ENCODE results near the gene RTRAF. TPM values are rescaled to one million over a fixed set of nuclear protein-coding genes. Genes with fewer than 3 reads are reported as not detected.

The RTRAF gene
- total and polyA plus RNA-seq, 2 donors (not counting 1 experiment from before 2014, with no cell fraction given): 147 to 222 TPM

DNA sequence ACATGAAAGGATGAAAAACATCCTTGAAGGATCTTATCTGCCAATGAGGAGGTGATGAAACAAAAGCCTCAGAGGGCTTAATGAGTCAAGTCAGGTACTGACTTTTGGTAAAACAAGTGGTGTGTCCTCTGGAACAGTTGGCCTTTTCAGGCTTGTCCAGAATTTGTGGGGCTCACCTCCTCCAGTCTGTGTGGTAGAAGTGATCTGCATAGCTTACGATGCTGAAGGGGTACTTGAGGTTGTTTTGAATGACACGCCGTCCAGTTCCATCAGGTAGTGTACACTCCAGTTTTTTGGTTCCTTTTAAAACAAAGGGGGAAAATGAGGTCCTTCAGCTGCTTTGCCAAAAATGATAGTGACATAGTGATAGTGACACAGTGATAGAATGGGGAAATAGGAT, 17.0 kb downstream of the RTRAF start:
- H3K36me3 ChIP-seq (ENCODE audit: control insufficient read depth, insufficient read depth, low read length): peaks cover 38% of the 10 kb centered on the region
- H3K27ac ChIP-seq (ENCODE audit: insufficient read depth, low read length): no peak overlapping the region
- H3K4me2 ChIP-seq (ENCODE audit: extremely low read depth, insufficient read depth, low read length): no peak overlapping the region
- no peak for DNase-seq (ENCODE audit: low read depth in 2 of 2)
- H3K27me3 ChIP-seq (ENCODE audit: control insufficient read depth, insufficient read depth, low read length): no peaks in the 10 kb centered on the region
- H2AFZ ChIP-seq (ENCODE audit: low read length): no peak overlapping the region
- TF ChIP-seq CTCF (conservative IDR thresholded peaks at IDR 0.05 in 1 of 2, IDR thresholded peaks at IDR 0.05 in 1 of 2; ENCODE audit: low read depth in 1 of 2, low read length in 2 of 2): no peak
- no peak for TF ChIP-seq EZH2 (IDR thresholded peaks at IDR 0.05; ENCODE audit: low read length, missing control alignments)
- no peak overlapping the region for H3K9ac ChIP-seq (ENCODE audit: insufficient read depth, low read length)
- H3K79me2 ChIP-seq (ENCODE audit: control insufficient read depth, insufficient read depth, low read length): peaks cover 7% of the 10 kb centered on the region
- H3K9me3 ChIP-seq (ENCODE audit: control insufficient read depth, insufficient read depth, low read depth, low read length): no peaks in the 10 kb centered on the region
- H4K20me1 ChIP-seq (ENCODE audit: control insufficient read depth, extremely low read depth, insufficient read depth, low read length): no peaks in the 10 kb centered on the region
- no peak overlapping the region for H3K4me3 ChIP-seq (replicated peaks in 1 of 4; ENCODE audit: control extremely low read depth in 1 of 4, insufficient read depth in 1 of 4, low read depth in 3 of 4, low read length in 4 of 4)
- H3K4me1 ChIP-seq (ENCODE audit: control insufficient read depth, extremely low read depth, insufficient read depth, low read length): peaks cover 2% of the 10 kb centered on the region

DNA sequence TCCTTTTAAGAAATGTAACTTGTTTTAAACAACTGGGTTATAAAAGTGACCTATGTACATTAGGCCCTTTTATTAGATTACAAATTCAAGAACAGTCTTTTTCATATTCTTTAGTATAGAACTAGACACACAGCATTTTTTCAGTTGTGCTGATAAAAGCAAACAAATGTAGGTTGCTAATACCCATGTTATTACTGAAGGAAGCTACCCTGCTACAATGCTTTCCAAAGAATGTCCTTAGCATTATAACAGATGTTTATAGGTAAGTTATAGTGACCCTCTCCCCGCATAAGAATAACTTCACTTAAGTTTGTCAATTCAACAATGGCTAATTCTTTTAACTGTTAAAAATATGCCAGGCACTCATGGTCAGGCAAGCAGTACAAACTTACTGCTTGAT, 17.9 kb downstream of the RTRAF start:
- no peak overlapping the region for H3K9ac ChIP-seq (ENCODE audit: insufficient read depth, low read length)
- peaks cover 38% of the 10 kb centered on the region for H3K36me3 ChIP-seq (ENCODE audit: control insufficient read depth, insufficient read depth, low read length)
- DNase-seq (ENCODE audit: low read depth in 2 of 2): no peak
- TF ChIP-seq CTCF (conservative IDR thresholded peaks at IDR 0.05 in 1 of 2, IDR thresholded peaks at IDR 0.05 in 1 of 2; ENCODE audit: low read depth in 1 of 2, low read length in 2 of 2) (no peak), EZH2 (IDR thresholded peaks at IDR 0.05; ENCODE audit: low read length, missing control alignments) (no peak)
- no peak overlapping the region for H3K27ac ChIP-seq (ENCODE audit: insufficient read depth, low read length)
- peaks cover 2% of the 10 kb centered on the region for H3K4me1 ChIP-seq (ENCODE audit: control insufficient read depth, extremely low read depth, insufficient read depth, low read length)
- H2AFZ ChIP-seq (ENCODE audit: low read length): no peak overlapping the region
- H3K4me2 ChIP-seq (ENCODE audit: extremely low read depth, insufficient read depth, low read length): no peak overlapping the region
- no peaks in the 10 kb centered on the region for H3K9me3 ChIP-seq (ENCODE audit: control insufficient read depth, insufficient read depth, low read depth, low read length)
- no peaks in the 10 kb centered on the region for H4K20me1 ChIP-seq (ENCODE audit: control insufficient read depth, extremely low read depth, insufficient read depth, low read length)
- H3K79me2 ChIP-seq (ENCODE audit: control insufficient read depth, insufficient read depth, low read length): peaks cover 7% of the 10 kb centered on the region
- no peak overlapping the region for H3K4me3 ChIP-seq (replicated peaks in 1 of 4; ENCODE audit: control extremely low read depth in 1 of 4, insufficient read depth in 1 of 4, low read depth in 3 of 4, low read length in 4 of 4)
- H3K27me3 ChIP-seq (ENCODE audit: control insufficient read depth, insufficient read depth, low read length): no peaks in the 10 kb centered on the region

DNA sequence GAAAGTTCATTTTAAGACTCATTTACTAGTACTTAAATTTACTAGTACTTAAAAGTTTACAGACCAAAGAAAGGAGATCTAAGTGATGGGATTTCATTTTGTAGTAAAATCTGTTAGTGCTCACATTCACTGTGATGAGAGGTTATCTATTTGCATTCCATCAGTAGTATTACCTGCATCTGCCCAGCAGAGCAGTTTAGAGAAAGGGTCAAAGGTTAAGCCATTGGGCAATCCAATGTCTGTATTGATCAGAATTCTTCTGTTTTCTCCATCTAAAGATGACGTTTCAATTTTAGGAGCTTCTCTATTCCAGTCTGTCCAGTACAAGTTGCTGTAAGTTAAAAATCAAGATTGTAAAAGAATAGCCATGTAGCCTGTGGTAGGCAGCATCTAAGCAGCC, 18.3 kb downstream of the RTRAF start:
- H4K20me1 ChIP-seq (ENCODE audit: control insufficient read depth, extremely low read depth, insufficient read depth, low read length): no peaks in the 10 kb centered on the region
- H3K4me2 ChIP-seq (ENCODE audit: extremely low read depth, insufficient read depth, low read length): no peak overlapping the region
- H3K9me3 ChIP-seq (ENCODE audit: control insufficient read depth, insufficient read depth, low read depth, low read length): no peaks in the 10 kb centered on the region
- H3K79me2 ChIP-seq (ENCODE audit: control insufficient read depth, insufficient read depth, low read length): peaks cover 5% of the 10 kb centered on the region
- no peak overlapping the region for H2AFZ ChIP-seq (ENCODE audit: low read length)
- no peak overlapping the region for H3K4me3 ChIP-seq (replicated peaks in 1 of 4; ENCODE audit: control extremely low read depth in 1 of 4, insufficient read depth in 1 of 4, low read depth in 3 of 4, low read length in 4 of 4)
- H3K27ac ChIP-seq (ENCODE audit: insufficient read depth, low read length): no peak overlapping the region
- no peak overlapping the region for H3K9ac ChIP-seq (ENCODE audit: insufficient read depth, low read length)
- DNase-seq (ENCODE audit: low read depth in 2 of 2): no peak
- H3K36me3 ChIP-seq (ENCODE audit: control insufficient read depth, insufficient read depth, low read length): peaks cover 37% of the 10 kb centered on the region
- no peak for TF ChIP-seq CTCF (conservative IDR thresholded peaks at IDR 0.05 in 1 of 2, IDR thresholded peaks at IDR 0.05 in 1 of 2; ENCODE audit: low read depth in 1 of 2, low read length in 2 of 2)
- TF ChIP-seq EZH2 (IDR thresholded peaks at IDR 0.05; ENCODE audit: low read length, missing control alignments): no peak
- no peaks in the 10 kb centered on the region for H3K4me1 ChIP-seq (ENCODE audit: control insufficient read depth, extremely low read depth, insufficient read depth, low read length)
- no peaks in the 10 kb centered on the region for H3K27me3 ChIP-seq (ENCODE audit: control insufficient read depth, insufficient read depth, low read length)

Measured in fibroblast of lung (primary cell).